Measurements from ENCODE around the gene HOXC12. TPM values are rescaled to one million over a fixed set of nuclear protein-coding genes. Genes with fewer than 3 reads are reported as not detected.

Gene HOXC12
- total RNA-seq, 3 donors from 2014 or later, result not detected

- Histone ChIP-seq H3K36me3 (ENCODE audit: low read depth) (no peaks in the 10 kb centered on the region), H3K9me3 (no peaks in the 10 kb centered on the region), H3K4me3 (no peak overlapping the region), H3K4me1 (ENCODE audit: low read depth) (peaks cover 32% of the 10 kb centered on the region)
- intact Hi-C loops (cut with DNase I, micrococcal nuclease), result no loop called here
- ATAC-seq (peak; percentile 8), DNase-seq (peak in 1 of 3 donors; percentile 22)
- no peak for TF ChIP-seq CTCF (IDR thresholded peaks at IDR 0.05)
Observed at GRCh38 chr12:53997204-53998109, 42.8 kb downstream of the HOXC12 start.

DNA sequence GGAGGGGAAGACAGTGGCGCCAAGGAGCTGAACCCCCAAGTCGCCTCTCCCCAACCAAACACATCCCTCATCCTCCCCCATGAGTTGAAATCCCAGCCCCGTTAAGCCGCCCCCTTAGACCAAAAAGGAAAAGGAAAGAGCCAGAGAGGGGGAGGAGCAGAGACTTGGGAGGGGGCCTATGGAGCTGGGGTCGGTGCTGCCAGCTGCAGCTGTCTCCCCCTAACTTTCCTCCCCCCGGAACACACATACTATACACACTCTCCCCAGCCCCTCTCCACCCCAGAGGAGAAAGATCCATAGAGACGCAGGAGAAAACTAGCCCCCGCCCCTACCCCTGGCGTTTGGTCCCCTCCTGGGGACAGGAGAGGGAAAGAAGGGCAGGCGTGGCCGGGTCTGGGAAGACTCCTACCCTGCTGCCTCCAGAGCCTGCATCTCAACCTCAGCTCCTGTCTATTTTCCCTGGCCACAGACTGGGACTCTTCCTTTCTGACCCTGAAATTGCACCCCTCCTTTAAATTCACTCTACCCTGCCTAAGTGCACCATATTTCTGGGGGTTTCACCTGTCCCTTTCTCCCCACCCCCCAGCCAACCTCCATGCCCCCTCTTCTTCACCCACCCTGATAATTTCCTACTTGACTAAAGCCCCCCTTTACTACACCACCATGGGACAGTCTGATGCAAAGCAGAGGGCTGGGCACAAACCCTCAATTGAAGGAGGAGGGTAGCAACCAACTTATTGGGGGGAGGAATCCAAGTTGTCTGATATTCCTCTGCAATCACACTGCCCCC is 43.6 kb downstream of the HOXC12 start:
- no peak overlapping the region for H3K4me3 ChIP-seq
- H3K9me3 ChIP-seq, result no peaks in the 10 kb centered on the region
- intact Hi-C loops (cut with DNase I, micrococcal nuclease), result no loop called here
- H3K4me1 ChIP-seq (ENCODE audit: low read depth), result peaks cover 32% of the 10 kb centered on the region
- no peak for TF ChIP-seq CTCF (IDR thresholded peaks at IDR 0.05)
- peak in 1 of 3 donors; percentile 8 for DNase-seq
- no peaks in the 10 kb centered on the region for H3K36me3 ChIP-seq (ENCODE audit: low read depth)
- ATAC-seq, result no peak

- no peaks in the 10 kb centered on the region for H3K36me3 ChIP-seq (ENCODE audit: low read depth)
- H3K4me3 ChIP-seq, result no peak overlapping the region
- DNase-seq, result peak in 1 of 3 donors; percentile 15
- no peaks in the 10 kb centered on the region for H3K9me3 ChIP-seq
- ATAC-seq, result no peak
- TF ChIP-seq CTCF (IDR thresholded peaks at IDR 0.05), result no peak
- intact Hi-C loops (cut with DNase I, micrococcal nuclease), result no loop called here
- peaks cover 30% of the 10 kb centered on the region for H3K4me1 ChIP-seq (ENCODE audit: low read depth)
Observed at GRCh38 chr12:53998900-53999236, 44.2 kb downstream of the HOXC12 start.

- peaks cover 23% of the 10 kb centered on the region for H3K4me1 ChIP-seq (ENCODE audit: low read depth)
- ATAC-seq (no peak), DNase-seq (peak in 1 of 3 donors; percentile 20)
- TF ChIP-seq CTCF (IDR thresholded peaks at IDR 0.05), result no peak
- no peak overlapping the region for H3K4me3 ChIP-seq
- intact Hi-C loops (cut with DNase I, micrococcal nuclease), result no loop called here
- no peaks in the 10 kb centered on the region for H3K9me3 ChIP-seq
- H3K36me3 ChIP-seq (ENCODE audit: low read depth), result no peaks in the 10 kb centered on the region
Observed at GRCh38 chr12:53999559-54000115, 44.9 kb downstream of the HOXC12 start.

DNA sequence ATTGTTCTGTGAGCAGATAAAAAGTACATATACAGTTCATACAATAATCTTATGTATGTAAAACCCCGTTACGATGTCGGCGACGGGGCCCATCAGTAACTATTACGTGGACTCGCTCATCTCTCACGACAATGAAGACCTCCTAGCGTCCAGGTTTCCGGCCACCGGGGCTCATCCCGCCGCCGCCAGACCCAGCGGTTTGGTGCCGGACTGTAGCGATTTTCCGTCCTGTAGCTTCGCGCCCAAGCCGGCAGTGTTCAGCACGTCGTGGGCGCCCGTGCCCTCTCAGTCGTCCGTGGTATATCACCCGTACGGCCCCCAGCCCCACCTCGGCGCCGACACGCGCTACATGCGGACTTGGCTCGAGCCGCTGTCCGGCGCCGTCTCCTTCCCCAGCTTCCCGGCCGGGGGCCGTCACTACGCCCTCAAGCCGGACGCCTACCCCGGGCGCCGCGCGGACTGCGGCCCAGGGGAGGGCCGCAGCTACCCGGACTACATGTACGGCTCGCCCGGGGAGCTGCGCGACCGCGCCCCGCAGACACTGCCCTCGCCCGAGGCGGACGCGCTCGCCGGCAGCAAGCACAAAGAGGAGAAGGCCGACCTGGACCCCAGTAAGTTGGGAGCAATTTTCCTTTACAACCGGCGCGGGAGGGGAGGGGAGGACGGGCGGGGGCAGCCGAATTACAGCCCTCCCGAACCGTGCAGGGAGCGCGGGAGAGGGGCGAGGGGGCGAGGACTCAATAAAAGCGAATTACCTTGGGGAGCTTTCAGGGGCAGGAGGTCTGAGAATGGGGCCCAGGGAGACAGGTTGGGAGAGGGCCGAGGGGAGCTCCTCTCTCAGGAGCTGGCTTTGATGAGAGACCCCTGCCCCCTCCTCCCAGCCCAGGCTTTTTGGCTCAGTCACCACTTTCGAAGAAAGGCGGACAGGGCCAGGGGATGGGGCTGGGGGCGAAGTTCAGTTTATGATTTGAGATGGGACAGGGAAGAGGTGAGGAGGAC is 45.7 kb downstream of the HOXC12 start, which contains the start of gene HOXC9:
TSS of gene HOXC9 (plus strand) at position 46 of the 999 bp plus-strand sequence. CDS start at position 74, 28 bp downstream.
- DNase-seq (peak in 1 of 3 donors; percentile 36), ATAC-seq (no peak)
- H3K4me1 ChIP-seq (ENCODE audit: low read depth), result peaks cover 16% of the 10 kb centered on the region
- TF ChIP-seq CTCF (IDR thresholded peaks at IDR 0.05), result no peak
- H3K36me3 ChIP-seq (ENCODE audit: low read depth), result no peaks in the 10 kb centered on the region
- no peaks in the 10 kb centered on the region for H3K9me3 ChIP-seq
- intact Hi-C loops (cut with DNase I, micrococcal nuclease), result no loop called here
- no peak within 1 kb of the TSS for H3K4me3 ChIP-seq

Data from mucosa of descending colon (tissue), 3 donors.